Naive thymus-derived CD8-positive, alpha-beta T cell (primary cell): ENCODE data around the gene OR1L6. TPM values are rescaled to one million over a fixed set of nuclear protein-coding genes. Genes with fewer than 3 reads are reported as not detected.

Source experiments
- ATAC-seq, 2 donors: fragments of 150-1000 bp; cut with Tn5 transposase in 1 of 2; sonication (Bioruptor Pico), chemical (Tn5 transposase) in 1 of 2; 1 replicate in 1 of 2; 2 replicates in 1 of 2; pipeline ENCODE4 v1.10.0; 2021; ENCODE audit warnings: mild to moderate bottlenecking in 2 of 2, moderate library complexity in 2 of 2
- POLR2A ChIA-PET: fragments of 350-600 bp; sonication (Branson Sonifier 250); formaldehyde crosslinking; loops from one replicate; lab custom pipeline; 2021; ENCODE audit warnings: antibody characterized with exemption; lab: Charles Lee
- DNase-seq, 10 donors: peaks; one replicate each; pipeline versions ENCODE4 v3.0.0 to v3.0.0-alpha.2; 2020 to 2022
- H3K27ac Mint-ChIP-seq, 10 donors: one replicate each; pipeline ENCODE4 v1.8.0; 2020 to 2022; ENCODE audit warnings: mild to moderate bottlenecking in 10 of 10, mixed read lengths in 10 of 10, moderate library complexity in 4 of 10, inconsistent platforms in 1 of 10
- H3K27me3 Mint-ChIP-seq, 5 donors: one replicate each; pipeline ENCODE4 v1.8.0; 2021 to 2022; ENCODE audit warnings: mixed read lengths in 5 of 5
- H3K36me3 Mint-ChIP-seq, 3 donors: one replicate each; pipeline ENCODE4 v1.8.0; 2020 to 2022; ENCODE audit warnings: mixed read lengths in 3 of 3, mild to moderate bottlenecking in 2 of 3, inconsistent platforms in 1 of 3
- H3K4me1 Mint-ChIP-seq, 4 donors: one replicate each; pipeline ENCODE4 v1.8.0; 2021 to 2022; ENCODE audit warnings: mixed read lengths in 4 of 4
- H3K4me3 Mint-ChIP-seq, 10 donors: one replicate each; pipeline ENCODE4 v1.8.0; 2020 to 2022; ENCODE audit warnings: mild to moderate bottlenecking in 10 of 10, mixed read lengths in 10 of 10, moderate library complexity in 6 of 10, inconsistent platforms in 1 of 10
- H3K9me3 Mint-ChIP-seq, 9 donors: one replicate each; pipeline ENCODE4 v1.8.0; 2020 to 2022; ENCODE audit warnings: mixed read lengths in 9 of 9, mild to moderate bottlenecking in 3 of 9, inconsistent platforms in 1 of 9, moderate library complexity in 1 of 9
- polyA plus RNA-seq, 3 donors: library from polyadenylated mRNA; unstranded; fragments of 300-500 nt; fragmentation: Illumina TruSeq; gene quantifications; one replicate each; pipeline ENCODE4 v1.2.3, GENCODE V29; 2021
- total RNA-seq, 8 experiments: library from RNA in 2 of 8; stranded (reverse) in 2 of 8; gene quantifications; one replicate each; pipeline ENCODE4 v1.2.3 and lab custom pipeline; 2021 to 2026

OR1L6 gene, protein sequence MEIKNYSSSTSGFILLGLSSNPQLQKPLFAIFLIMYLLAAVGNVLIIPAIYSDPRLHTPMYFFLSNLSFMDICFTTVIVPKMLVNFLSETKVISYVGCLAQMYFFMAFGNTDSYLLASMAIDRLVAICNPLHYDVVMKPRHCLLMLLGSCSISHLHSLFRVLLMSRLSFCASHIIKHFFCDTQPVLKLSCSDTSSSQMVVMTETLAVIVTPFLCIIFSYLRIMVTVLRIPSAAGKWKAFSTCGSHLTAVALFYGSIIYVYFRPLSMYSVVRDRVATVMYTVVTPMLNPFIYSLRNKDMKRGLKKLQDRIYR
- total RNA-seq (not detected), polyA plus RNA-seq (not detected), total RNA-seq (lab: John Stamatoyannopoulos, UW) (0 reads per million in 6 experiments)

- no peak within 1 kb of the TSS for H3K27ac Mint-ChIP-seq
- POLR2A ChIA-PET: no interaction called here
- peaks cover 0 to 29% (median 11%) of the 10 kb centered on the region in 3 donors for H3K36me3 Mint-ChIP-seq
- H3K27me3 Mint-ChIP-seq: peaks cover 0 to 3% (median 2%) of the 10 kb centered on the region in 5 donors
- no peaks in the 10 kb centered on the region for H3K4me1 Mint-ChIP-seq
- no peak for DNase-seq
- peaks cover 0 to 34% (median 21%) of the 10 kb centered on the region in 9 donors for H3K9me3 Mint-ChIP-seq
- no peak within 1 kb of the TSS for H3K4me3 Mint-ChIP-seq
- no peak for ATAC-seq
Observed at GRCh38 chr9:122742003-122742402, at the start of gene OR1L6. TSS of gene OR1L6 (plus strand) at chr9:122742303. CDS start at chr9:122749848, 7,545 bp downstream.

DNA sequence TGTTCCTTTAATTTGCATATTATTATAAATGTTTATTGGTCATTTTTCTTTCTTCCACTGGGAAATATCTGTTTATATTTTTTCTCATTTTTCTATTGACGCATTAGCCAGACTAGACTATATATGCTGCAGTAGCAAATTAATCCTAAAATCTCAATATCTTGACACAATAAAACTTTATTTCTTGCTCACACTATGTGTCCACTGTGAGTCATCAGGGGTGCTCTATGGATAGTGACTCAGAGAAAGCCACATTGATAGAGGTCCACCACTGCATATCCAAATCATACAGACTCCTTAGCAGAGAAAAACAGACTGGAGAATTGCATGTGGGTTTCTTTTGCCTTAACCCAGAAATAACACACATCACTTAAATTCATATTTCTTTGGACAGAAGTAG lies 46.4 kb upstream of the OR1L6 start:
- no peaks in the 10 kb centered on the region for H3K4me1 Mint-ChIP-seq
- DNase-seq (no peak), ATAC-seq (no peak)
- peaks cover under 1 to 6% (median 4%) of the 10 kb centered on the region in 5 donors for H3K27me3 Mint-ChIP-seq
- no peak overlapping the region for H3K4me3 Mint-ChIP-seq
- POLR2A ChIA-PET: no interaction called here
- H3K36me3 Mint-ChIP-seq: peaks cover 0 to 21% (median 7%) of the 10 kb centered on the region in 3 donors
- no peak overlapping the region for H3K27ac Mint-ChIP-seq
- peaks cover 4 to 28% (median 19%) of the 10 kb centered on the region in 9 donors for H3K9me3 Mint-ChIP-seq

GRCh38 chr9:122718038-122718437 lies 24.1 kb upstream of the OR1L6 start:
- H3K36me3 Mint-ChIP-seq: peaks cover 5 to 37% (median 34%) of the 10 kb centered on the region in 3 donors
- H3K27ac Mint-ChIP-seq: no peak overlapping the region
- ATAC-seq (no peak), DNase-seq (no peak)
- peaks cover 19 to 78% (median 69%) of the 10 kb centered on the region in 9 donors for H3K9me3 Mint-ChIP-seq
- no peak overlapping the region for H3K4me3 Mint-ChIP-seq
- peaks cover 0 to 7% (median 0%) of the 10 kb centered on the region in 5 donors for H3K27me3 Mint-ChIP-seq
- POLR2A ChIA-PET: no interaction called here
- no peaks in the 10 kb centered on the region for H3K4me1 Mint-ChIP-seq

DNA sequence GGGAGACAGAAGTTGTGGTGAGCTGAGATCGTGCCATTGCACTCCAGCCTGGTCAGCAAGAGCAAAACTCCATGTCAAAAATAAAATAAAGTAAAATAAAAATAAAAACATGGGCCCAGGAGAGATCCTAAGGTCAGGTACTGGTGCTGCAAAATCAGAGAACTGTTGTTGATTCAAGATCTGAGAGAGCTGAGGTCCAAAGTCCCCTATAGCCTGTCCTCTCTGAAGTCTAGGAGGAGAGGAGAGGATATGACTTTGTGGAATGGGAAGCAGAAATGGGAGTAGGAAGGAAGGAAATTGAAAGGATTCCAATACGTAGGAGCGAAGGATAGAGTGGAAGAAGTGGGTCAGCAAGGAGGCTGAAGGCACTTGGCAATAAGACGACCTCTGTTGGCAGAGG lies 22.9 kb upstream of the OR1L6 start:
- ATAC-seq (no peak), DNase-seq (no peak)
- Mint-ChIP-seq H3K9me3 (peaks cover 24 to 80% (median 61%) of the 10 kb centered on the region in 9 donors), H3K4me3 (no peak overlapping the region), H3K27ac (no peak overlapping the region), H3K27me3 (peaks cover 0 to 1% (median 0%) of the 10 kb centered on the region in 5 donors), H3K4me1 (no peaks in the 10 kb centered on the region), H3K36me3 (peaks cover 2 to 48% (median 35%) of the 10 kb centered on the region in 3 donors)
- POLR2A ChIA-PET: no interaction called here

GRCh38 chr9:122723690-122724089 lies 18.4 kb upstream of the OR1L6 start, which contains the start of gene OR1L4:
TSS of gene OR1L4 (plus strand) at chr9:122723990. CDS start at chr9:122723990, 0 bp downstream.
- Mint-ChIP-seq H3K27me3 (peaks cover 0 to 5% (median 0%) of the 10 kb centered on the region in 5 donors), H3K27ac (no peak within 1 kb of the TSS), H3K36me3 (peaks cover 0 to 50% (median 40%) of the 10 kb centered on the region in 3 donors), H3K4me3 (peak within 1 kb of the TSS in 1 of 10 donors; percentile 29), H3K9me3 (peaks cover 21 to 82% (median 46%) of the 10 kb centered on the region in 9 donors), H3K4me1 (no peaks in the 10 kb centered on the region)
- ATAC-seq (no peak), DNase-seq (no peak)
- POLR2A ChIA-PET: no interaction called here

- no peak for ATAC-seq
- POLR2A ChIA-PET: no interaction called here
- H3K4me3 Mint-ChIP-seq: no peak overlapping the region
Observed at GRCh38 chr9:122754825-122755224, 12.7 kb downstream of the OR1L6 start.

DNA sequence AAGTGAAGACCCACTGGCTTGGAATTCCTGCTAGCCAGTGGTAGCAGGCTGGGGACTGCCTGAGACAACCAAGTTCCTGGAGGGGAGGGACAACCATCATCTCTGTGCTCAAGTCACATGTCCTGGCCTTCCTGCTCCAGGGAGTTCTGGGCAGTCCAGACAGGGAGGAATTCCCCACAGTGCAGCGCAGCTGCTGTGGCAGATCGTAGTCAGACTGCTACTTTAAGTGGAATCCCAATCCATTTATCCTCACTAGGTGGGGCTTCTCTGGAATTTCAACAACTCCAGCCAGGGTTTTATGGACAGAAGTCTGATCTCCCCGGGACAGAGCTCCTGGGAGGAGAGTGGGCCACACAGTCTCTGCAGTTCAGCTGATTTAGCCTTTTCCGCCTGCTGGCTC lies 25.7 kb downstream of the OR1L6 start:
- DNase-seq (no peak), ATAC-seq (no peak)
- no peak overlapping the region for H3K4me3 Mint-ChIP-seq
- peaks cover 10 to 69% (median 42%) of the 10 kb centered on the region in 9 donors for H3K9me3 Mint-ChIP-seq
- POLR2A ChIA-PET: no interaction called here
- no peak overlapping the region for H3K27ac Mint-ChIP-seq
- peaks cover 0 to 7% (median 1%) of the 10 kb centered on the region in 4 donors for H3K4me1 Mint-ChIP-seq
- peaks cover 0 to 12% (median 1%) of the 10 kb centered on the region in 5 donors for H3K27me3 Mint-ChIP-seq
- H3K36me3 Mint-ChIP-seq: peaks cover 3 to 44% (median 31%) of the 10 kb centered on the region in 3 donors

More at GRCh38 chr9:122754825-122755224, 12.7 kb downstream of the OR1L6 start:
- DNase-seq: no peak
- Mint-ChIP-seq H3K36me3 (peaks cover 6 to 44% (median 41%) of the 10 kb centered on the region in 3 donors), H3K27ac (no peak overlapping the region), H3K9me3 (peaks cover 12 to 53% (median 30%) of the 10 kb centered on the region in 9 donors), H3K4me1 (no peaks in the 10 kb centered on the region), H3K27me3 (peaks cover 0 to 15% (median 2%) of the 10 kb centered on the region in 5 donors)

DNA sequence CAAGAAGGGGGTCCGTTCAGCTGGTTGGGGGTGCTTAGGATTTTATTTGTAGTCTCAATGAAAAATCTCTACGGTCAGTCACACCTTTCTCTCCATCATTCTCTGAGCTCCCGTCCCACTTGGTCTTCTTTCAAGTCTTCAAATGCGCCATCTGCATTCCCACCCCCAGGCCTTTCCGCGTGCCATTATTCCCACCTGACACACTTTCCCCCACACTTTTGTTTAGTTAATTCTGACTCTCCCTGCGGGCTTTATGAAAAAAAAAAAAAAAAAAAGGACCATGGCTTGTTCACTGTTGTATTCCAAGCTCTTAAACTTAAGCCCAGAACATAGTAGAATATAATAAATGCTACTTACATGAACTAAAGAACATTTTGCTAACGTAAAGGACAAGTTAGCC lies 34.9 kb downstream of the OR1L6 start:
- DNase-seq: no peak
- POLR2A ChIA-PET: no interaction called here
- H3K9me3 Mint-ChIP-seq: peaks cover 5 to 20% (median 11%) of the 10 kb centered on the region in 9 donors
- H3K27me3 Mint-ChIP-seq: peaks cover 0 to 2% (median 0%) of the 10 kb centered on the region in 5 donors
- no peak overlapping the region for H3K27ac Mint-ChIP-seq
- no peak for ATAC-seq
- no peak overlapping the region for H3K4me3 Mint-ChIP-seq
- H3K36me3 Mint-ChIP-seq: peaks cover 0 to 11% (median 8%) of the 10 kb centered on the region in 3 donors
- H3K4me1 Mint-ChIP-seq: no peaks in the 10 kb centered on the region

DNA sequence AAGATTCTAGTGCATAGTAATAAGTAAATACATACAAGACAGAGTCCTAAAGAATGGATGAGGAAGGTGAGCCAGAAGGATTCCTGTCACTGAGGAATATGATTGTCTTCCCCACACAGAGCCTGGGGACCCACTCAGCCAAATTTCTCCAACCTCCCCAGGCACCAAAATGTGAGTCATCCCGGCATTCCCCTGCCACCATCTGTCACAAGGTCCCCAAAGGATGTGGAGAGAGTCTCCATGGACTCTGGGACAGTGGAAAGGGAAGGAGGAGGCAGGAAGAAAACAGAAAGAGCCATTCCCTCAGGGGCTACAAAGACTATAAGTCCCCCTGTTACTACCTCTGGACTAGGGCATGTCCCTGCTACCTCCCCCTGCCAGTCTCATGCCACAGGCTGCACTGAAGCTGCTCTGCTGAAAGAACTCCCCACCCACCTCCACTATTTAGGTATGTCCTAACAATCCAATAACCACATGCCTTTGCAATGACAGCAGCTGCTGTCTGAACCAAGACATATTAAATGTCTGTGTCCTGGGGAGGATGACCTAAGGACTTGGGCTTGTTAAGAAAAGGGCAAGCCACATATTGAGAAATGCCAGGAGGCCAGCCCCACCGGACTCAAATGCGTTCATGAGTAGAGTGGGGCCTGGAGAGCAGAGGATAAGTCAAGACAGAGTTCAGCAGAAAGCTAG lies 36.0 kb downstream of the OR1L6 start:
- Mint-ChIP-seq H3K9me3 (peaks cover under 1 to 10% (median 3%) of the 10 kb centered on the region in 9 donors), H3K4me3 (no peak overlapping the region), H3K27ac (no peak overlapping the region), H3K27me3 (peaks cover 0 to 2% (median 0%) of the 10 kb centered on the region in 5 donors), H3K4me1 (no peaks in the 10 kb centered on the region), H3K36me3 (peaks cover 0 to 7% (median 6%) of the 10 kb centered on the region in 3 donors)
- ATAC-seq: no peak
- no peak for DNase-seq
- POLR2A ChIA-PET: no interaction called here

DNA sequence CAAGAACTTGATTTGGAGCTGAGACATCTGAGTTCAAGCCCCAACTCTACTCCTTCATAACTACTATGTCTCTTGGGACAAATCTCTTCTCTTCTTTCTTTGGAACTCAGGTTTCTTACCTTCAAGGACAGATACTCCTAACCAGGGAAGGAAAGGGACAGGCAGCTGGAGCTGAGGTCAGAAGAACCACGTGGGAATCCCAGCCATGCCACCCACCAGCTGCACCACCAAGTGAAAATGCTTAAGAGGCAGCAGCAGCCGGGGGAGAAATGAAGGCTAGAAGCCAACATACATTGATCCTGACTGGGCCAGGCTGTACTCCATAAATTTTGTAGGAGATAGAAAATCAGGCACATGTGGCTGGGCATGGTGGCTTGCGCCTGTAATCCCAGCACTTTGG lies 37.1 kb downstream of the OR1L6 start:
- H3K36me3 Mint-ChIP-seq: no peaks in the 10 kb centered on the region
- no peak overlapping the region for H3K27ac Mint-ChIP-seq
- DNase-seq: no peak

GRCh38 chr9:122780026-122780425 lies 37.9 kb downstream of the OR1L6 start:
- Mint-ChIP-seq H3K27ac (no peak overlapping the region), H3K9me3 (no peaks in the 10 kb centered on the region), H3K4me1 (no peaks in the 10 kb centered on the region), H3K4me3 (no peak overlapping the region), H3K27me3 (peaks cover 0 to 2% (median 0%) of the 10 kb centered on the region in 5 donors), H3K36me3 (no peaks in the 10 kb centered on the region)
- no peak for ATAC-seq
- DNase-seq: no peak
- POLR2A ChIA-PET: no interaction called here

More for the DNA sequence above, 37.1 kb downstream of the OR1L6 start:
- H3K9me3 Mint-ChIP-seq: no peaks in the 10 kb centered on the region
- H3K27me3 Mint-ChIP-seq: peaks cover 0 to 2% (median 0%) of the 10 kb centered on the region in 5 donors
- POLR2A ChIA-PET: no interaction called here
- no peak overlapping the region for H3K4me3 Mint-ChIP-seq
- ATAC-seq: no peak
- no peaks in the 10 kb centered on the region for H3K4me1 Mint-ChIP-seq

DNA sequence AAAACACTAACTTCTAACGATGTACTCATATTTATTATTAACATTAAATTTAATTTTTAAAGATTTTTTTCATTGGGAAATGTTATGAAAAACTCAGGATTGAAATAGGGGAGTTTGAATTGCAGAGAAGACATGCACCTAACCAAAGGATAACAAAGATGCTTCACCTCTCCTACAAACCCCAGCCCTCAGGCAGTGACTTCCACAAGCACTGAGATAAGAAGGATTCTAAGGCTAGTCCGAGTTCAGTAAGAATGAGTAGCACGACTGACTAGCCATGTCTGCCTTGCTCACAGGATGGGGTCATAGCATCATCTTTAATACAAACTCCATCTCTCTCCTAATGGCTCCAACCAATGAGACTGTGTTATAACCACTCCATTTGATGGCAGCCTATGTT lies 39.6 kb downstream of the OR1L6 start:
- Mint-ChIP-seq H3K9me3 (no peaks in the 10 kb centered on the region), H3K4me3 (no peak overlapping the region), H3K36me3 (peaks cover 0 to 1% (median 0%) of the 10 kb centered on the region in 3 donors), H3K27me3 (peaks cover 0 to 2% (median 0%) of the 10 kb centered on the region in 5 donors), H3K27ac (no peak overlapping the region), H3K4me1 (no peaks in the 10 kb centered on the region)
- POLR2A ChIA-PET: interaction anchor here (0.6 kb wide), 1 partner anchor 399 kb away, joined by 4 read pairs; no protein-coding TSS in a partner anchor
- DNase-seq (no peak), ATAC-seq (no peak)
